ENCODE measurements around the gene CA10. TPM values are rescaled to one million over a fixed set of nuclear protein-coding genes. Genes with fewer than 3 reads are reported as not detected.

Gene CA10
- polyA plus RNA-seq, 1 donor (not counting 4 experiments of a cell fraction or from before 2014, with no cell fraction given) = 2.9 TPM

GRCh38 chr17:52036416-52036815, 122.1 kb downstream of the CA10 start:
- dilution Hi-C loops (cut with MboI; ENCODE audit: extremely low pct_ligation_motif_present, low sequenced_read_pairs) = no loop called here
- H4K20me1 ChIP-seq (ENCODE audit: control insufficient read depth, extremely low read depth, insufficient read depth, low read length) = no peaks in the 10 kb centered on the region
- no peak overlapping the region for H3K4me2 ChIP-seq (ENCODE audit: control insufficient read depth, extremely low read depth, insufficient read depth, low read depth, low read length)
- H3K79me2 ChIP-seq (ENCODE audit: control insufficient read depth, insufficient read depth, low read length) = no peaks in the 10 kb centered on the region
- DNase-seq (ENCODE audit: low read depth, low spot score) (no peak), FAIRE-seq (no peak)
- no peaks in the 10 kb centered on the region for H3K36me3 ChIP-seq (ENCODE audit: control insufficient read depth in 2 of 2, extremely low read depth in 1 of 2, insufficient read depth in 2 of 2, low read length in 2 of 2)
- H3K4me3 ChIP-seq (ENCODE audit: control insufficient read depth in 2 of 3, extremely low read depth in 1 of 3, insufficient read depth in 2 of 3, low read depth in 1 of 3, low read length in 3 of 3) = no peak overlapping the region
- TF ChIP-seq CTCF (optimal IDR thresholded peaks at IDR 0.05 in 1 of 3, IDR thresholded peaks at IDR 0.05 in 1 of 3, conservative IDR thresholded peaks at IDR 0.05 in 1 of 3; ENCODE audit: extremely low read depth in 1 of 3, insufficient read depth in 2 of 3, low read length in 3 of 3) (no peak), EZH2 (IDR thresholded peaks at IDR 0.05; ENCODE audit: low read length) (no peak)
- H2AFZ ChIP-seq (ENCODE audit: control insufficient read depth, low read length) = no peak overlapping the region
- no peaks in the 10 kb centered on the region for H3K9me1 ChIP-seq (ENCODE audit: control insufficient read depth, extremely low read depth, insufficient read depth, low read length)
- H3K27me3 ChIP-seq (ENCODE audit: control insufficient read depth, extremely low read depth, insufficient read depth, low read length) = no peaks in the 10 kb centered on the region
- no peak overlapping the region for H3K27ac ChIP-seq (ENCODE audit: control insufficient read depth, insufficient read depth, low read length)
- H3K9me3 ChIP-seq (ENCODE audit: control insufficient read depth, low read depth, low read length) = no peaks in the 10 kb centered on the region
- no peaks in the 10 kb centered on the region for H3K4me1 ChIP-seq (ENCODE audit: control insufficient read depth, extremely low read depth, insufficient read depth, low read length)
- H3K9ac ChIP-seq (ENCODE audit: control insufficient read depth, extremely low read depth, insufficient read depth, low read length) = no peak overlapping the region

GRCh38 chr17:52035336-52035915, 123.1 kb downstream of the CA10 start:
- FAIRE-seq (no peak), DNase-seq (ENCODE audit: low read depth, low spot score) (no peak)
- H3K9me3 ChIP-seq (ENCODE audit: control insufficient read depth, low read depth, low read length) = no peaks in the 10 kb centered on the region
- H2AFZ ChIP-seq (ENCODE audit: control insufficient read depth, low read length) = no peak overlapping the region
- H3K4me1 ChIP-seq (ENCODE audit: control insufficient read depth, extremely low read depth, insufficient read depth, low read length) = no peaks in the 10 kb centered on the region
- TF ChIP-seq CTCF (optimal IDR thresholded peaks at IDR 0.05 in 1 of 3, IDR thresholded peaks at IDR 0.05 in 1 of 3, conservative IDR thresholded peaks at IDR 0.05 in 1 of 3; ENCODE audit: extremely low read depth in 1 of 3, insufficient read depth in 2 of 3, low read length in 3 of 3) (no peak), EZH2 (IDR thresholded peaks at IDR 0.05; ENCODE audit: low read length) (no peak)
- H3K9ac ChIP-seq (ENCODE audit: control insufficient read depth, extremely low read depth, insufficient read depth, low read length) = no peak overlapping the region
- H3K9me1 ChIP-seq (ENCODE audit: control insufficient read depth, extremely low read depth, insufficient read depth, low read length) = no peaks in the 10 kb centered on the region
- H3K4me2 ChIP-seq (ENCODE audit: control insufficient read depth, extremely low read depth, insufficient read depth, low read depth, low read length) = no peak overlapping the region
- dilution Hi-C loops (cut with MboI; ENCODE audit: extremely low pct_ligation_motif_present, low sequenced_read_pairs) = no loop called here
- no peaks in the 10 kb centered on the region for H3K36me3 ChIP-seq (ENCODE audit: control insufficient read depth in 2 of 2, extremely low read depth in 1 of 2, insufficient read depth in 2 of 2, low read length in 2 of 2)
- no peak overlapping the region for H3K4me3 ChIP-seq (ENCODE audit: control insufficient read depth in 2 of 3, extremely low read depth in 1 of 3, insufficient read depth in 2 of 3, low read depth in 1 of 3, low read length in 3 of 3)
- H3K27me3 ChIP-seq (ENCODE audit: control insufficient read depth, extremely low read depth, insufficient read depth, low read length) = no peaks in the 10 kb centered on the region
- no peaks in the 10 kb centered on the region for H4K20me1 ChIP-seq (ENCODE audit: control insufficient read depth, extremely low read depth, insufficient read depth, low read length)
- H3K27ac ChIP-seq (ENCODE audit: control insufficient read depth, insufficient read depth, low read length) = no peak overlapping the region
- no peaks in the 10 kb centered on the region for H3K79me2 ChIP-seq (ENCODE audit: control insufficient read depth, insufficient read depth, low read length)

Data from keratinocyte (primary cell).